SK-N-SH (cell line): ENCODE results near the gene PLBD2. TPM values are rescaled to one million over a fixed set of nuclear protein-coding genes. Genes with fewer than 3 reads are reported as not detected.

ENCODE experiments used
- CTCF ChIA-PET: fragments of 300-600, 350-600 bp; formaldehyde crosslinking; extraction: SDS; loops from one replicate; lab custom pipeline; 2021; lab: Yijun Ruan, JAX
- POLR2A ChIA-PET: fragments of 350-600 bp; sonication (Branson Sonifier 250); formaldehyde crosslinking; extraction: SDS; loops from one replicate; lab custom pipeline; 2020; ENCODE audit warnings: antibody characterized with exemption, inconsistent platforms; lab: Yijun Ruan, JAX
- DNase-seq: peaks from one replicate; pipeline ENCODE4 v3.0.0; 2012
- H2AFZ ChIP-seq: fragments of 200-600 bp; sonication (generic); 2 replicates; pipeline ENCODE4 v1.8.1; 2016; ENCODE audit warnings: antibody characterized with exemption, mild to moderate bottlenecking, low read depth
- H3F3A ChIP-seq: fragments of 200-600 bp; sonication (generic); replicated peaks from 2 replicates; pipeline ENCODE3; 2016; ENCODE audit warnings: antibody characterized with exemption, mild to moderate bottlenecking; ENCODE audit not compliant: insufficient read depth
- H3K27ac ChIP-seq, 2 experiments: fragments of 200-500 bp in 1 of 2; fragments of 200-600 bp in 1 of 2; sonication (Bioruptor generic) in 1 of 2; sonication (generic), shearing (Covaris generic) in 1 of 2; 2 replicates each; pipeline versions ENCODE4 v1.5.1 to v1.6.1; 2014 to 2016; ENCODE audit warnings: low read depth in 2 of 2, inconsistent platforms in 1 of 2, low read length in 1 of 2, mild to moderate bottlenecking in 1 of 2, mixed read lengths in 1 of 2
- H3K27me3 ChIP-seq: fragments of 200-600 bp; sonication (generic), shearing (Covaris generic); 2 replicates; pipeline ENCODE4 v1.6.1; 2016; ENCODE audit warnings: mixed run types; ENCODE audit not compliant: insufficient read depth
- H3K36me3 ChIP-seq, 2 experiments: fragments of 200-500 bp in 1 of 2; fragments of 200-600 bp in 1 of 2; sonication (Bioruptor generic) in 1 of 2; sonication (generic) in 1 of 2; replicated peaks in 1 of 2; 2 replicates each; pipeline versions ENCODE3 to v1.5.1; 2014 to 2016; ENCODE audit warnings: low read length in 1 of 2, mild to moderate bottlenecking in 1 of 2; ENCODE audit not compliant: insufficient read depth in 2 of 2, control insufficient read depth in 1 of 2
- H3K4me1 ChIP-seq, 2 experiments: fragments of 200-500 bp in 1 of 2; fragments of 200-600 bp in 1 of 2; sonication (Bioruptor generic) in 1 of 2; sonication (generic), shearing (Covaris generic) in 1 of 2; 2 replicates each; pipeline versions ENCODE4 v1.5.1 to v1.6.1; 2014 to 2016; ENCODE audit warnings: low read depth in 1 of 2, low read length in 1 of 2, mixed run types in 1 of 2; ENCODE audit not compliant: insufficient read depth in 2 of 2, control insufficient read depth in 1 of 2
- H3K4me2 ChIP-seq: fragments of 200-600 bp; sonication (generic), shearing (Covaris generic); 2 replicates; pipeline ENCODE4 v1.6.1; 2017; ENCODE audit warnings: mixed run types
- H3K4me3 ChIP-seq, 2 experiments: fragments of 200-500 bp in 1 of 2; fragments of 200-600 bp in 1 of 2; sonication (Bioruptor generic) in 1 of 2; sonication (generic), shearing (Covaris generic) in 1 of 2; 2 replicates each; pipeline versions ENCODE4 v1.5.1 to v1.8.1; 2014 to 2016; ENCODE audit warnings: low read depth in 2 of 2, inconsistent platforms in 1 of 2, low read length in 1 of 2, mild to moderate bottlenecking in 1 of 2, mixed read lengths in 1 of 2, moderate library complexity in 1 of 2
- H3K79me2 ChIP-seq: fragments of 200-600 bp; sonication (generic); 2 replicates; pipeline ENCODE4 v1.8.1; 2017; ENCODE audit warnings: mild to moderate bottlenecking; ENCODE audit not compliant: insufficient read depth
- H3K9ac ChIP-seq: fragments of 200-600 bp; sonication (generic); 2 replicates; pipeline ENCODE4 v1.6.1; 2017; ENCODE audit warnings: mixed run types
- H3K9me2 ChIP-seq: fragments of 200-600 bp; sonication (generic); 2 replicates; pipeline ENCODE4 v1.6.1; 2017; ENCODE audit warnings: mixed run types
- H3K9me3 ChIP-seq: fragments of 200-600 bp; sonication (generic); 2 replicates; pipeline ENCODE4 v1.6.1; 2017; ENCODE audit warnings: mixed run types, mild to moderate bottlenecking, moderate library complexity
- H4K20me1 ChIP-seq: fragments of 200-600 bp; sonication (generic); 2 replicates; pipeline ENCODE4 v1.6.1; 2017; ENCODE audit warnings: mild to moderate bottlenecking, mixed run types; ENCODE audit not compliant: insufficient read depth
- FOSL2 ChIP-seq: IDR thresholded peaks from 2 replicates; pipeline ENCODE4 v1.4.0; 2012; ENCODE audit warnings: low read depth, mild to moderate bottlenecking, moderate library complexity, borderline replicate concordance
- GABPA ChIP-seq: IDR thresholded peaks from 2 replicates; pipeline ENCODE4 v1.4.0; 2012; ENCODE audit warnings: low read depth, mild to moderate bottlenecking
- PBX3 ChIP-seq: IDR thresholded peaks from 2 replicates; pipeline ENCODE4; 2012
- RCOR1 ChIP-seq: fragments of 150-350 bp; IDR thresholded peaks from 2 replicates; pipeline ENCODE4 v1.6.1; 2017; ENCODE audit warnings: antibody characterized with exemption, low read length
- REST ChIP-seq: IDR thresholded peaks from 2 replicates; pipeline ENCODE4 v1.6.1; 2012; ENCODE audit warnings: mild to moderate bottlenecking, low read depth, low read length, moderate library complexity
- RFX5 ChIP-seq: IDR thresholded peaks from 2 replicates; pipeline ENCODE4 v1.6.1; 2012; ENCODE audit warnings: mild to moderate bottlenecking, improper control_type of control experiment, low read length
- YY1 ChIP-seq: IDR thresholded peaks from 2 replicates; pipeline ENCODE4 v1.4.0; 2012; ENCODE audit warnings: low read depth, mild to moderate bottlenecking
- WGBS: methylation state at CpG from one replicate; pipeline ENCODE4 v1.1.6; 2017; ENCODE audit warnings: low lambda C conversion rate; 5-methylcytosine and 5-hydroxymethylcytosine counted together
- polyA plus RNA-seq, 3 experiments: library from polyadenylated mRNA; depleted of rRNA; stranded (reverse); fragments of >200 nt; gene quantifications; 2 replicates each; pipeline ENCODE4 v1.2.3, GENCODE V29; 2012

The PLBD2 gene
- polyA plus RNA-seq, 1 of the 3 experiments (the other 2 are of a cell fraction), result 15.2 TPM

GRCh38 chr12:113364698-113365097, 6.3 kb downstream of the PLBD2 start:
- POLR2A ChIA-PET, result interaction anchor here (0.6 kb wide), 1 partner anchor 1363 kb away, joined by 3 read pairs; no protein-coding TSS in a partner anchor
- Histone ChIP-seq H2AFZ (no peak overlapping the region), H3K9me3 (no peaks in the 10 kb centered on the region), H4K20me1 (peaks cover 3% of the 10 kb centered on the region; the same call in 1 of the 2 replicates), H3F3A (no peaks in the 10 kb centered on the region), H3K79me2 (peaks cover 8% of the 10 kb centered on the region; the same call in 1 of the 2 replicates), H3K4me3 (no peak overlapping the region), H3K9ac (no peak overlapping the region), H3K9me2 (no peaks in the 10 kb centered on the region), H3K27me3 (no peaks in the 10 kb centered on the region), H3K4me2 (no peak overlapping the region), H3K4me1 (peaks cover 0 to 4% of the 10 kb centered on the region in 2 experiments; a peak in 1 of 4 replicates), H3K27ac (no peak overlapping the region), H3K36me3 (peaks cover 0 to 5% of the 10 kb centered on the region in 2 experiments)
- no peak for DNase-seq
- no peak for TF ChIP-seq REST
- WGBS, result 80% methylated on average over 5 of the region's 5 CpGs
- CTCF ChIA-PET, result no interaction called here

GRCh38 chr12:113365639-113366395, 7.4 kb downstream of the PLBD2 start:
- Histone ChIP-seq H3K27me3 (no peaks in the 10 kb centered on the region), H3K9me2 (no peaks in the 10 kb centered on the region), H3K4me2 (no peak overlapping the region), H4K20me1 (no peaks in the 10 kb centered on the region; the same call in 1 of the 2 replicates), H2AFZ (no peak overlapping the region), H3K79me2 (no peaks in the 10 kb centered on the region; the same call in 1 of the 2 replicates), H3K27ac (no peak overlapping the region), H3K9me3 (no peaks in the 10 kb centered on the region), H3K9ac (no peak overlapping the region), H3K4me1 (no peaks in the 10 kb centered on the region), H3K4me3 (no peak overlapping the region)
- WGBS, result 94% methylated on average over 7 of the region's 7 CpGs
- POLR2A ChIA-PET, result no interaction called here
- CTCF ChIA-PET, result no interaction called here
- no peak for TF ChIP-seq RCOR1
- no peak for TF ChIP-seq YY1
- no peak for TF ChIP-seq FOSL2
- TF ChIP-seq PBX3, result no peak
- no peak for TF ChIP-seq RFX5
- no peak for TF ChIP-seq GABPA
- TF ChIP-seq, all 33 proteins: peak for 0
- Histone ChIP-seq H3K36me3 (peaks cover 0 to 5% of the 10 kb centered on the region in 2 experiments), H3F3A (no peaks in the 10 kb centered on the region)
- DNase-seq, result no peak
